Cardiac septum (tissue), 1 donor: ENCODE results near the gene LRRC8E. TPM values are rescaled to one million over a fixed set of nuclear protein-coding genes. Genes with fewer than 3 reads are reported as not detected.

Experiments used
- DNase-seq: peaks from one replicate; pipeline ENCODE4 v3.0.0-alpha.2; 2020; ENCODE audit warnings: low spot score
- intact Hi-C: fragments of 100-400 bp; cut with DNase I; formaldehyde crosslinking; loops from one replicate; pipeline ENCODE4 v1.14.0; 2022
- total RNA-seq: library from RNA; stranded (reverse); fragmentation: NEBNext Ultra II Directional; extraction: Animal tissue kit (Norgen Biotek cat#: 25700); gene quantifications from one replicate; pipeline ENCODE4 v1.2.1, GENCODE V29; 2021
- donor health status: DM: no; HTN: no; CAD: no.

The LRRC8E gene
- total RNA-seq, 1 donor from 2014 or later: 0.30 TPM

DNA sequence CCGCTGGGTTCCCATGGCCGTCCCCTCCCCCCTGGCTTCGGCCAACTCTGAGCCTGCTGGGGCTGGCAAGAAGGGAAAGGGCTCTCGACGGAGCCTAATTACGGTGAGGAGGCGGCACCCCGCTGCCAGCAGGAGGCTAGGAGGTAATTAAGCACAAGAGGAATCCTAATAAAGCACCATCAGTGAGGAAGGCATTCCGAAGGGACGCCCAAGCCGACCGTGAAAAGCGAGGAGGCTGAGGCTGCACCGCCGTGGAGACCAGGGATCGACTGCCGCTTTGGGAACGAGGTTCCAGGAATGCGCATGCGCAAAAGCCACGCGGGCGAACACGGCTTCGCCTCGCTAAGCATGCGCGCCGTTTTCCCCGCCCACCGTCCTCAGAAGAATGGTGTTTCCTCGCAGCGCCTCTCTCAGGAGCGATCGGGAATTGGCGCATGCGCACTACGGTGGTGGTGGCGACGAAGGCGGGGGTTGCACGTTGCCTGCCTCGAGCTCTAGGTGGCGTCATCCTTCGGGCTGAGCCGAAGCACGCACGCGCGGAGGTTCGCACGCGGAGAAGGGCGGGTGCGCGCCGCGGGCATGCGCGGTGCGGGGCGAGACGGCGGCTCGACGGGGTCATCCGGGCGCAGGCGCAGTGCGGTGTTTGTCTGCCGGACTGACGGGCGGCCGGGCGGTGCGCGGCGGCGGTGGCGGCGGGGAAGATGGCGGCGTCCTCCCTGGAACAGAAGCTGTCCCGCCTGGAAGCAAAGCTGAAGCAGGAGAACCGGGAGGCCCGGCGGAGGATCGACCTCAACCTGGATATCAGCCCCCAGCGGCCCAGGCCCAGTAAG, 15.1 kb downstream of the LRRC8E start, which contains the start of gene MAP2K7:
Gene MAP2K7 (plus strand): TSS at position 634 of the 830 bp plus-strand sequence. CDS start 68 bp downstream, at position 702.
- peak; percentile 100 for DNase-seq
- intact Hi-C loops: loop anchor here (2.0 to 5.0 kb wide), 2 partner anchors 17 to 71 kb away; partner anchors contain the start of genes EVI5L and SNAPC2

DNA sequence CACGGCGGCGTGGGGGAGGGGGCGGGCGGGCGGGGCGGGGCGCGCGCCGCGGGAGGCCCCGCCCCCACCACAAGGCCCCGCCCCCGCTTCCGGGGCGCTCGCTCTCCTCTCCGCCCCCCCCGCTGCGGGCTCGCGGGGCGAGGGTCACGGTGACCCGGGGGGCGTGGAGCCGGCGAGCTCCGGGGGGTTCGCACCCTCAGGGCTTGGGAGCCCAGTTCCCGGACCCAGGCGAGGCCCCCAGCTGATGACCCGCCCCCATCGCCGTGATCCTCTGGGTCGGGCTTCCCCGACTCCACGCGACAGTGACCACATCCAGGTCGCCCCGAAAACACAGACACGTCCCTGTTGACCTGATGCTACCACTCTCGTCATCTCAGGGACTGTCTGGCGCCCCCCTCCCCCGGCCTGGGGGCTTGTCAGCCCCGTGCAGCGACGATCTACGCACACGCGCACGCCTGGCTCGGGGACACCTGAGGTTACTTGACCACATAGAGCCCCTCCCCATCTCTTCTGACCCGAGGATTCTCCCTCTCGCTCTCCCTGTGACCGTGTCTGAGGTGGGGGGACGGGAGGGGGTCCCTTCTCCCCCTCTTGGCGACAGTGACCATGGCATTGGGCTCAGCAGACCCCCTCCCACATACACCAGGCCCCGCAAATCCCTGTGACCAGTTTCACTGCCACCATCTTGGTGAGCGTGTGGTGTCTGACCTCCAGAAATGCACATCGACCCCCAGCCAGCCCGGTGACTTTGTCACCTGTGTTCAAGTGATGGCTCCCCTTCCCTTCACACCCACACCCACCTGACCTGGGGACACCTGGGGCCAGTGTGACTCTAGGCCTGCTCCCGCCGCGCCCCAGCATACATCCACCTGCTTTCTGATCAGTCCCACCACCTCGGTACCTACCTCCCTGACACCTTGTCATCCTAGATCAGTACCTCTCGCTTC, 16.0 kb downstream of the LRRC8E start:
- intact Hi-C loops: loop anchor here (2.0 to 5.0 kb wide), 2 partner anchors 16 to 72 kb away; partner anchors contain the start of genes EVI5L and SNAPC2
- DNase-seq: no peak

- DNase-seq: no peak
Measured at GRCh38 chr19:7905268-7905667, 17.0 kb downstream of the LRRC8E start.

GRCh38 chr19:7905859-7906258, 17.5 kb downstream of the LRRC8E start:
- no peak for DNase-seq
- intact Hi-C loops: loop anchor here (2.0 kb wide), 1 partner anchor 15 kb away; the partner anchor contains the start of gene SNAPC2

More at GRCh38 chr19:7905268-7905667, 17.0 kb downstream of the LRRC8E start:
- intact Hi-C loops: loop anchor here (2.0 kb wide), 1 partner anchor 16 kb away; the partner anchor contains the start of gene SNAPC2

- intact Hi-C loops: no loop called here
- DNase-seq: no peak
Measured at GRCh38 chr19:7907122-7907521, 18.8 kb downstream of the LRRC8E start.

- no peak for DNase-seq
- intact Hi-C loops: no loop called here
Measured at GRCh38 chr19:7907544-7907943, 19.2 kb downstream of the LRRC8E start.

- intact Hi-C loops: no loop called here
- no peak for DNase-seq
Measured at GRCh38 chr19:7908078-7908699, 19.9 kb downstream of the LRRC8E start.

- intact Hi-C loops: no loop called here
- no peak for DNase-seq
Measured at GRCh38 chr19:7908742-7909461, 20.6 kb downstream of the LRRC8E start.

DNA sequence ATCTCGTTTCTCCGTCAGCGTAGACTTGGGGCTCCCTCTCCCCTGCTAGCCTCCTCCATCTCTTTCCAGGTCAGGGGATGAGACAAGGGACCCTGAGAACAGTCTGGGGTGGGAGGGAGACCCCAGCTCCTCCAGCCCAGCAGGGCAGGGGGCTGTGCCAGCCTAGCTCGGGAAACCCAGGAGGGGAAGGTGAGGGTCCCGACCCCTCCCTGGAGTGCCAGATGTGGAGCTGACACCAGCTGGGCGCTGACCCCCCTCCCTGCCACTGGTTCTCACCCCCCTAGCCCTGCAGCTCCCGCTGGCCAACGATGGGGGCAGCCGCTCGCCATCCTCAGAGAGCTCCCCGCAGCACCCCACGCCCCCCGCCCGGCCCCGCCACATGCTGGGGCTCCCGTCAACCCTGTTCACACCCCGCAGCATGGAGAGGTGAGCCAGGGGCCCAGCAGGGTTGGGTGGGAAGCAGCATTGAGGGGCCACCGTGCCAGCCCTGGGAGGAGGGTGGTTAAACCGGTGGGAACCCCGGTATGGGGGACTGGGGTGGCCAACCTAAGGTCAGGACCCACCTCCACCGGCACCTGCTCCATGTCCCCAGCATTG, 21.3 kb downstream of the LRRC8E start:
- no peak for DNase-seq
- intact Hi-C loops: no loop called here

DNA sequence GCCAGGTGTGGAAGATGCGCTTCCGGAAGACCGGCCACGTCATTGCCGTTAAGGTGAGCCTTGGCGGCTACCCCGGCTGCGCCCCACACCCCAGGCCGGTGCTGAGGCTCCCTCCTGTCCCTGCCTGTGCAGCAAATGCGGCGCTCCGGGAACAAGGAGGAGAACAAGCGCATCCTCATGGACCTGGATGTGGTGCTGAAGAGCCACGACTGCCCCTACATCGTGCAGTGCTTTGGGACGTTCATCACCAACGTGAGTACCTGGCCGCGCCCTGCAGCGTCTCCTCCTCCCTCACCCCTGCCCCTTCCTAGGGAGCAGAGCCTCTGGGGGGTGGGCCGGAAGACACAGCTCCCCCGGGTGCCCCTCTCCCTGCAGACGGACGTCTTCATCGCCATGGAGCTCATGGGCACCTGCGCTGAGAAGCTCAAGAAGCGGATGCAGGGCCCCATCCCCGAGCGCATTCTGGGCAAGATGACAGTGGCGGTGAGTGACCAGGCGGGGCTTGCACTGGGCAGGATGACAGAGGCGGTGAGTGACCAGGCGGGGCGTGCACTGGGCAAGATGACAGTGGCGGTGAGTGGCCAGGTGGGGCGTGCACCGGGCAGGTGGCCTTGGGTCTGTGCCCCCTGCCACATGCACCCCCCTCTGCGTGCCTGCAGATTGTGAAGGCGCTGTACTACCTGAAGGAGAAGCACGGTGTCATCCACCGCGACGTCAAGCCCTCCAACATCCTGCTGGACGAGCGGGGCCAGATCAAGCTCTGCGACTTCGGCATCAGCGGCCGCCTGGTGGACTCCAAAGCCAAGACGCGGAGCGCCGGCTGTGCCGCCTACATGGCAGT, 22.2 kb downstream of the LRRC8E start:
- DNase-seq: no peak
- intact Hi-C loops: no loop called here

- no peak for DNase-seq
- intact Hi-C loops: no loop called here
Measured at GRCh38 chr19:7911508-7912143, 23.3 kb downstream of the LRRC8E start.

DNA sequence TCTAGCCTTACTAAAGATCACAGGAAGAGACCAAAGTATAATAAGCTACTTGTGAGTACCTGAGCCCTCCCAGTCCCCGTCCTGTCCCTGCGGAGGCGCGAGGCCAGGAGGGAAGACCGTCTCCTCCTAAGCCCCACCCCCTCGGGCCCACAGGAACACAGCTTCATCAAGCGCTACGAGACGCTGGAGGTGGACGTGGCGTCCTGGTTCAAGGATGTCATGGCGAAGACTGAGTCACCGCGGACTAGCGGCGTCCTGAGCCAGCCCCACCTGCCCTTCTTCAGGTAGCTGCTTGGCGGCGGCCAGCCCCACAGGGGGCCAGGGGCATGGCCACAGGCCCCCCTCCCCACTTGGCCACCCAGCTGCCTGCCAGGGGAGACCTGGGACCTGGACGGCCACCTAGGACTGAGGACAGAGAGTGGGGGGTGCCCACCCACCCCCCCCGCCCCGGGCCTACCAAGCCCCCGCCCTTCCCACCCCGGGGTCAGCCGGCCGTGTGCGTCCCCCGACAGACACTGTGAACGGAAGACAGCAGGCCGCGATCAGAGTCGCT, 23.9 kb downstream of the LRRC8E start:
- intact Hi-C loops: no loop called here
- DNase-seq: no peak

DNA sequence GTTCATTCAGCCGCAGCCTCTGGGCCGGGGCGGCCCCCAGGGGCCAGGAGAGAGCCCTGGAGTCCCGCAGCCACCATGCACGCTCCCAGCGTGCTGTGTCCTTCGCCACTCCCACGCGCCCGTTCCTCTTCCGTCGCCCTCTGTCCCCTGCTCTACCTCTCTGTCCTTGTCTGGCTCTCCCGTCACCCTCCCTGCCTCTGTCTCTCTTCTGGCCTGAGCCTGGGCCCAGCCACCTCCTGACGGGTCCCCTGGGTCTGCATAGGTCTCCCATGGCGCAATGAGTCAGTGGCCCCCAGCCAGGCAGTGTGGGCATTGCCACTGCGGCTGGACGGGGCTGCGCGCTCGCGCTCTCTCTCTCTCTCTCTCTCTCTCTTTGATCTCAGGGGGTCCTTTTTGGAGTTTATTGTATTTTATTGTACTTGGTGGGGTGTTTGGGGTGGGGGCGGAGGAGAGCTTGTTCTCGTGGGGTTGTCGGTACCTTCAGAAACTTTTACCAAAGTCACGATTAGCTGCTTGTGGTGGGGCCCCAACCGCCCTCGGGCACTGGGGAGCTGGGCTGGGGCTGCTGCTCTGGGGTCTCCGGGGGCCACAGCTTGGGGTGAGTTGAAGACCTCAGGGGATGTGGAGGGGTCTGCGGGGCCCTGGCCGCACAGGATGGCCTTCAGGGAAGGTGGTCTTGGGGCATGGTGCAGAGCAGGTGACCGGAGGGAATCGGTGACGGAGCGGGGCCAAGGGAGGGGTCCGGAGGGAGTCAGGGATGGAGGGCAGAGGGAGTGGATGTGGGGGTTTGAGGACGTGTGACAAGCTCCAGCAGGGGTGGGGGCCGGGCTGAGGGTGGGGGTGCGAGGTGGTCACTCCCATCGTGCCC, 24.6 kb downstream of the LRRC8E start:
- intact Hi-C loops: no loop called here
- DNase-seq: no peak

- intact Hi-C loops: no loop called here
- DNase-seq: no peak
Measured at GRCh38 chr19:7913652-7914051, 25.3 kb downstream of the LRRC8E start.

DNA sequence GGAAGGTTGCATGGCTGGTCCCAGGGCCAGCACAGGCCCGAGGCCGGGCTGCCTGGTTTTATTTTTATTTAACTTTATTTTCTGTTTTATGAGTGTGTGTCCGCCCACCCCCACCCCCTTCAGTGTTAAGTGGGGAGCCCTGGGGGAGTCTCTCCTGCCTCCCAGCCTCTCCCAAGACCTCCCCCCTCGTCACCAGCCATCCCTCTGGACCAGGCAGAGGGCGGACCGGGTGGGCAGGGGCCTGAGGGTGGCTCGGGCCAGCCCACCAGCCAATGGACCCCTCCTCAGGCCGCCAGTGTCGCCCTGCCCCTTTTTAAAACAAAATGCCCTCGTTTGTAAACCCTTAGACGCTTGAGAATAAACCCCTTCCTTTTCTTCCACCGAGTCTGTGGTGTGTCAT, 25.8 kb downstream of the LRRC8E start:
- no peak for DNase-seq
- intact Hi-C loops: no loop called here

GRCh38 chr19:7914598-7915045, 26.3 kb downstream of the LRRC8E start, which contains the start of gene TGFBR3L:
Gene TGFBR3L (plus strand): TSS chr19:7914830.
- intact Hi-C loops: no loop called here
- no peak for DNase-seq
